Measurements from ENCODE around the gene CDH2. TPM values are rescaled to one million over a fixed set of nuclear protein-coding genes. Genes with fewer than 3 reads are reported as not detected.
A peak's percentile ranks its signal among the peaks of the same experiment; 100 is the strongest.

Gene CDH2
- total and polyA plus RNA-seq, 2 donors (not counting 1 experiment from before 2014, with no cell fraction given) = 2.0 to 15.3 TPM

- H3K27me3 ChIP-seq (ENCODE audit: control insufficient read depth, insufficient read depth, low read length) = no peaks in the 10 kb centered on the region
- no peak overlapping the region for H3K27ac ChIP-seq (ENCODE audit: insufficient read depth, low read length)
- H2AFZ ChIP-seq (ENCODE audit: low read length) = no peak overlapping the region
- H3K4me1 ChIP-seq (ENCODE audit: control insufficient read depth, extremely low read depth, insufficient read depth, low read length) = no peaks in the 10 kb centered on the region
- no peaks in the 10 kb centered on the region for H3K9me3 ChIP-seq (ENCODE audit: control insufficient read depth, insufficient read depth, low read depth, low read length)
- no peak overlapping the region for H3K4me3 ChIP-seq (replicated peaks in 1 of 4; ENCODE audit: control extremely low read depth in 1 of 4, insufficient read depth in 1 of 4, low read depth in 3 of 4, low read length in 4 of 4)
- DNase-seq (ENCODE audit: low read depth in 2 of 2) = peak; percentile 24 to 88
- H3K9ac ChIP-seq (ENCODE audit: insufficient read depth, low read length) = no peak overlapping the region
- H4K20me1 ChIP-seq (ENCODE audit: control insufficient read depth, extremely low read depth, insufficient read depth, low read length) = no peaks in the 10 kb centered on the region
- no peak for TF ChIP-seq EZH2 (IDR thresholded peaks at IDR 0.05; ENCODE audit: low read length, missing control alignments)
- TF ChIP-seq CTCF (conservative IDR thresholded peaks at IDR 0.05 in 1 of 2, IDR thresholded peaks at IDR 0.05 in 1 of 2; ENCODE audit: low read depth in 1 of 2, low read length in 2 of 2) = no peak
- no peaks in the 10 kb centered on the region for H3K79me2 ChIP-seq (ENCODE audit: control insufficient read depth, insufficient read depth, low read length)
- H3K36me3 ChIP-seq (ENCODE audit: control insufficient read depth, insufficient read depth, low read length) = no peaks in the 10 kb centered on the region
- no peak overlapping the region for H3K4me2 ChIP-seq (ENCODE audit: extremely low read depth, insufficient read depth, low read length)
Observed at GRCh38 chr18:28045176-28045810, 131.6 kb downstream of the CDH2 start.

- Histone ChIP-seq H3K27ac (ENCODE audit: insufficient read depth, low read length) (no peak overlapping the region), H3K4me2 (ENCODE audit: extremely low read depth, insufficient read depth, low read length) (no peak overlapping the region), H3K9me3 (ENCODE audit: control insufficient read depth, insufficient read depth, low read depth, low read length) (no peaks in the 10 kb centered on the region), H2AFZ (ENCODE audit: low read length) (no peak overlapping the region), H3K4me3 (replicated peaks in 1 of 4; ENCODE audit: control extremely low read depth in 1 of 4, insufficient read depth in 1 of 4, low read depth in 3 of 4, low read length in 4 of 4) (no peak overlapping the region), H3K9ac (ENCODE audit: insufficient read depth, low read length) (no peak overlapping the region), H4K20me1 (ENCODE audit: control insufficient read depth, extremely low read depth, insufficient read depth, low read length) (no peaks in the 10 kb centered on the region), H3K36me3 (ENCODE audit: control insufficient read depth, insufficient read depth, low read length) (no peaks in the 10 kb centered on the region), H3K79me2 (ENCODE audit: control insufficient read depth, insufficient read depth, low read length) (no peaks in the 10 kb centered on the region), H3K4me1 (ENCODE audit: control insufficient read depth, extremely low read depth, insufficient read depth, low read length) (no peaks in the 10 kb centered on the region), H3K27me3 (ENCODE audit: control insufficient read depth, insufficient read depth, low read length) (no peaks in the 10 kb centered on the region)
- TF ChIP-seq CTCF (conservative IDR thresholded peaks at IDR 0.05 in 1 of 2, IDR thresholded peaks at IDR 0.05 in 1 of 2; ENCODE audit: low read depth in 1 of 2, low read length in 2 of 2) (no peak), EZH2 (IDR thresholded peaks at IDR 0.05; ENCODE audit: low read length, missing control alignments) (no peak)
- no peak for DNase-seq (ENCODE audit: low read depth in 2 of 2)
Observed at GRCh38 chr18:28044036-28044435, 132.9 kb downstream of the CDH2 start.

GRCh38 chr18:28043631-28044030 lies 133.3 kb downstream of the CDH2 start:
- TF ChIP-seq EZH2 (IDR thresholded peaks at IDR 0.05; ENCODE audit: low read length, missing control alignments) (no peak), CTCF (conservative IDR thresholded peaks at IDR 0.05 in 1 of 2, IDR thresholded peaks at IDR 0.05 in 1 of 2; ENCODE audit: low read depth in 1 of 2, low read length in 2 of 2) (no peak)
- Histone ChIP-seq H4K20me1 (ENCODE audit: control insufficient read depth, extremely low read depth, insufficient read depth, low read length) (no peaks in the 10 kb centered on the region), H3K4me2 (ENCODE audit: extremely low read depth, insufficient read depth, low read length) (no peak overlapping the region), H2AFZ (ENCODE audit: low read length) (no peak overlapping the region), H3K27ac (ENCODE audit: insufficient read depth, low read length) (no peak overlapping the region), H3K9ac (ENCODE audit: insufficient read depth, low read length) (no peak overlapping the region), H3K79me2 (ENCODE audit: control insufficient read depth, insufficient read depth, low read length) (no peaks in the 10 kb centered on the region), H3K27me3 (ENCODE audit: control insufficient read depth, insufficient read depth, low read length) (no peaks in the 10 kb centered on the region), H3K9me3 (ENCODE audit: control insufficient read depth, insufficient read depth, low read depth, low read length) (no peaks in the 10 kb centered on the region), H3K4me3 (replicated peaks in 1 of 4; ENCODE audit: control extremely low read depth in 1 of 4, insufficient read depth in 1 of 4, low read depth in 3 of 4, low read length in 4 of 4) (no peak overlapping the region), H3K4me1 (ENCODE audit: control insufficient read depth, extremely low read depth, insufficient read depth, low read length) (no peaks in the 10 kb centered on the region), H3K36me3 (ENCODE audit: control insufficient read depth, insufficient read depth, low read length) (no peaks in the 10 kb centered on the region)
- DNase-seq (ENCODE audit: low read depth in 2 of 2) = no peak
